GM23338 (cell line): Measurements from ENCODE around the gene ATXN7L2. TPM values are rescaled to one million over a fixed set of nuclear protein-coding genes. Genes with fewer than 3 reads are reported as not detected.

Source experiments
- ATAC-seq: fragments of 200-7000 bp; cut with Tn5 transposase; 3 replicates; pipeline ENCODE4 v1.9.1; 2020
- DNase-seq: peaks from one replicate; pipeline ENCODE4 v3.0.0-alpha.2; 2015; ENCODE audit warnings: low spot score
- H2AFZ ChIP-seq: fragments of 200-600 bp; sonication (generic); 2 replicates; pipeline ENCODE4 v1.8.0; 2016; ENCODE audit warnings: antibody characterized with exemption, mild to moderate bottlenecking, moderate library complexity
- H3F3A ChIP-seq: fragments of 200-600 bp; sonication (generic); replicated peaks from 2 replicates; pipeline ENCODE4 v1.8.0; 2017; ENCODE audit warnings: antibody characterized with exemption, mixed run types, low read depth
- H3K27ac ChIP-seq: fragments of 200-600 bp; sonication (generic); 2 replicates; pipeline ENCODE4 v1.6.1; 2016; ENCODE audit warnings: low read depth
- H3K27me3 ChIP-seq: fragments of 200-600 bp; sonication (generic); 2 replicates; pipeline ENCODE4 v1.8.0; 2016; ENCODE audit warnings: mild to moderate bottlenecking, mixed run types, moderate library complexity; ENCODE audit not compliant: insufficient read depth
- H3K36me3 ChIP-seq: fragments of 200-600 bp; sonication (generic); 2 replicates; pipeline ENCODE4 v1.8.0; 2016; ENCODE audit warnings: mild to moderate bottlenecking; ENCODE audit not compliant: insufficient read depth
- H3K4me1 ChIP-seq: fragments of 200-600 bp; sonication (generic); 2 replicates; pipeline ENCODE4 v1.8.0; 2016; ENCODE audit warnings: mild to moderate bottlenecking, moderate library complexity; ENCODE audit not compliant: insufficient read depth
- H3K4me2 ChIP-seq: fragments of 200-600 bp; sonication (generic); 2 replicates; pipeline ENCODE4 v1.7.1; 2017; ENCODE audit warnings: mixed run types
- H3K4me3 ChIP-seq: fragments of 200-600 bp; sonication (generic); 2 replicates; pipeline ENCODE4 v1.6.1; 2016; ENCODE audit warnings: mixed run types
- H3K79me2 ChIP-seq: fragments of 200-600 bp; sonication (generic); replicated peaks from 2 replicates; pipeline ENCODE4 v1.8.0; 2017; ENCODE audit warnings: mild to moderate bottlenecking; ENCODE audit not compliant: insufficient read depth
- H3K9me2 ChIP-seq: fragments of 200-600 bp; sonication (generic); 2 replicates; pipeline ENCODE4 v1.8.0; 2017; ENCODE audit not compliant: insufficient read depth
- H4K20me1 ChIP-seq: fragments of 200-600 bp; sonication (generic); replicated peaks from 2 replicates; pipeline ENCODE4 v1.8.0; 2017; ENCODE audit warnings: mild to moderate bottlenecking; ENCODE audit not compliant: insufficient read depth
- H3K27ac Mint-ChIP-seq: 2 replicates; pipeline ENCODE4 v1.8.0; 2020; ENCODE audit warnings: inconsistent platforms, mild to moderate bottlenecking, moderate library complexity, mixed read lengths
- H3K27me3 Mint-ChIP-seq: 3 replicates; pipeline ENCODE4 v1.8.0; 2022; ENCODE audit warnings: low read depth, mild to moderate bottlenecking, moderate library complexity, mixed read lengths, inconsistent platforms; ENCODE audit not compliant: insufficient read depth, poor library complexity
- H3K36me3 Mint-ChIP-seq: 3 replicates; pipeline ENCODE4 v1.8.0; 2021; ENCODE audit warnings: low read depth, mild to moderate bottlenecking, inconsistent platforms, moderate library complexity, mixed read lengths
- H3K4me1 Mint-ChIP-seq: 3 replicates; pipeline ENCODE4 v1.8.0; 2020; ENCODE audit warnings: mild to moderate bottlenecking, inconsistent platforms, mixed read lengths
- H3K4me3 Mint-ChIP-seq: 3 replicates; pipeline ENCODE4 v1.8.0; 2021; ENCODE audit warnings: moderate library complexity, mild to moderate bottlenecking, inconsistent platforms, mixed read lengths
- H3K9me3 Mint-ChIP-seq: 3 replicates; pipeline ENCODE4 v1.8.0; 2020; ENCODE audit warnings: moderate library complexity, mild to moderate bottlenecking, inconsistent platforms, mixed read lengths
- CREB1 ChIP-seq: fragments of 250-450 bp; sonication (Bioruptor Pico); IDR thresholded peaks from 2 replicates; pipeline ENCODE4 v1.5.0; 2020; ENCODE audit warnings: low read depth, mild to moderate bottlenecking, moderate library complexity
- EZH2 ChIP-seq: fragments of 200-600 bp; sonication (generic); IDR thresholded peaks from one replicate; pipeline ENCODE4 v1.8.0; 2017; ENCODE audit warnings: antibody characterized with exemption, mild to moderate bottlenecking, low read depth; ENCODE audit not compliant: unreplicated experiment
- EZH2phosphoT487 ChIP-seq: fragments of 200-600 bp; sonication (generic); IDR thresholded peaks from one replicate; pipeline ENCODE4 v1.8.1; 2018; ENCODE audit warnings: antibody characterized with exemption; ENCODE audit not compliant: unreplicated experiment
- JUNB ChIP-seq: IDR thresholded peaks from one replicate; pipeline ENCODE4 v1.6.1; 2016; ENCODE audit warnings: antibody characterized with exemption; ENCODE audit not compliant: unreplicated experiment
- NANOG ChIP-seq: IDR thresholded peaks from 2 replicates; pipeline ENCODE4 v1.6.1; 2016; ENCODE audit warnings: antibody characterized with exemption, borderline replicate concordance
- POLR2AphosphoS5 ChIP-seq: IDR thresholded peaks from 2 replicates; pipeline ENCODE4 v1.6.1; 2016; ENCODE audit warnings: antibody characterized with exemption, low read depth
- STAT1 ChIP-seq: IDR thresholded peaks from one replicate; pipeline ENCODE4 v1.6.1; 2016; ENCODE audit warnings: antibody characterized with exemption; ENCODE audit not compliant: unreplicated experiment
- ZNF331 ChIP-seq: fragments of 250-450 bp; sonication (Bioruptor Pico); IDR thresholded peaks from 2 replicates; pipeline ENCODE4 v1.5.0; 2020; ENCODE audit warnings: low read depth, mild to moderate bottlenecking, moderate library complexity
- polyA plus RNA-seq: library from polyadenylated mRNA; unstranded; fragments of >200 nt; fragmentation: Nextera tagmentation; extraction: Ambion mirVana; gene quantifications from 2 replicates; pipeline ENCODE4 v1.2.1, GENCODE V29; 2016
- total RNA-seq: library from RNA; depleted of rRNA; stranded (reverse); fragments of >200 nt; shearing (Covaris generic); gene quantifications from 2 replicates; pipeline ENCODE4 v1.2.3, GENCODE V29; 2014
- TF ChIP-seq, protein P1 (sequence below), 2 experiments: fragments of 200-600 bp in 1 of 2; sonication (generic) in 1 of 2; conservative IDR thresholded peaks; 2 replicates each; pipeline versions ENCODE4 v1.5.1 to v1.6.1; 2016 to 2017; ENCODE audit warnings: antibody characterized with exemption in 2 of 2, low read depth in 2 of 2, mild to moderate bottlenecking in 2 of 2, moderate library complexity in 1 of 2
- TF ChIP-seq, protein P2 (sequence below): IDR thresholded peaks from 2 replicates; pipeline ENCODE4 v1.6.1; 2016; ENCODE audit warnings: antibody characterized with exemption
- TF ChIP-seq, protein P3 (sequence below): fragments of 250-450 bp; sonication (Bioruptor Pico); IDR thresholded peaks from 2 replicates; pipeline ENCODE4 v1.5.0; 2020; ENCODE audit warnings: mild to moderate bottlenecking, moderate library complexity

The ATXN7L2 gene
- total and polyA plus RNA-seq, 2 experiments from 2014 or later, result 8.0 to 9.9 TPM

GRCh38 chr1:109454497-109455133 lies 29.1 kb upstream of the ATXN7L2 start:
- peaks cover 3% of the 10 kb centered on the region; the same call in 1 of the 3 replicates for H3K36me3 Mint-ChIP-seq
- peaks cover 35% of the 10 kb centered on the region for H3K9me3 Mint-ChIP-seq
- Histone ChIP-seq H2AFZ (no peak overlapping the region), H3K4me2 (no peak overlapping the region), H3K9me2 (no peaks in the 10 kb centered on the region), H3K27ac (no peak overlapping the region), H3K4me1 (no peaks in the 10 kb centered on the region), H3F3A (no peaks in the 10 kb centered on the region), H3K27me3 (no peaks in the 10 kb centered on the region), H3K4me3 (no peak overlapping the region), H4K20me1 (no peaks in the 10 kb centered on the region), H3K36me3 (peaks cover 6% of the 10 kb centered on the region; the same call in 1 of the 2 replicates), H3K79me2 (no peaks in the 10 kb centered on the region)
- ATAC-seq, result no peak
- no peaks in the 10 kb centered on the region for H3K4me1 Mint-ChIP-seq
- H3K4me3 Mint-ChIP-seq, result no peak overlapping the region
- H3K27me3 Mint-ChIP-seq, result peaks cover 1% of the 10 kb centered on the region
- TF ChIP-seq POLR2AphosphoS5 (no peak), ZNF331 (CRISPR knock-in tag) (no peak), JUNB (no peak)
- no peak overlapping the region for H3K27ac Mint-ChIP-seq
- no peak for DNase-seq

DNA sequence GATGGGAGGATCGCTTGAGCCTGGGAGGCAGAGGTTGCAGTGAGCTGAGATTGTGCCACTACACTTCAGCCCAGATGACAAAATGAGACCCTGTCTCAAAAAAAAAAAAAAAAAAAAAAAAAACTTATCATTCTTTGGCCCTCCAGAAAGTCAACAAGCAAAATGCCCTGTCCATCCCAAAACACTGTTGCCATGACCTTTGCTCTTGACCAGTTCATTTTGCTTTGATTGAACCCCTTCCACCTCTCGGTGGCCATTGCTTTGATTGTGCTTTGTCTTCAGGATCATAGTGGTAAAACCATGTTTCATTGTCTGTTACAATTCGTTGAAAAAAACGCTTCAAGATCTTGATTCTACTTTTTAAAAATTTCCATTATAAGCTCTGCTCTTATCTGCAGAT lies 25.9 kb upstream of the ATXN7L2 start:
- Histone ChIP-seq H2AFZ (no peak overlapping the region), H3K36me3 (peaks cover 6% of the 10 kb centered on the region; the same call in 1 of the 2 replicates), H3K4me1 (no peaks in the 10 kb centered on the region), H3K27ac (no peak overlapping the region), H3K4me2 (no peak overlapping the region), H4K20me1 (no peaks in the 10 kb centered on the region), H3K9me2 (no peaks in the 10 kb centered on the region), H3K27me3 (peaks cover 1% of the 10 kb centered on the region; the same call in 1 of the 2 replicates), H3K4me3 (no peak overlapping the region), H3K79me2 (no peaks in the 10 kb centered on the region), H3F3A (no peaks in the 10 kb centered on the region)
- DNase-seq (no peak), ATAC-seq (no peak)
- Mint-ChIP-seq H3K4me3 (no peak overlapping the region), H3K4me1 (no peaks in the 10 kb centered on the region), H3K27me3 (peaks cover 11% of the 10 kb centered on the region), H3K27ac (no peak overlapping the region), H3K9me3 (peaks cover 28% of the 10 kb centered on the region), H3K36me3 (peaks cover 3% of the 10 kb centered on the region; the same call in 1 of the 3 replicates)
- TF ChIP-seq EZH2 (no peak), JUNB (no peak), POLR2AphosphoS5 (no peak), EZH2phosphoT487 (no peak), NANOG (no peak), CREB1 (CRISPR knock-in tag) (no peak), STAT1 (no peak), ZNF331 (CRISPR knock-in tag) (no peak)
- TF ChIP-seq, protein P1, sequence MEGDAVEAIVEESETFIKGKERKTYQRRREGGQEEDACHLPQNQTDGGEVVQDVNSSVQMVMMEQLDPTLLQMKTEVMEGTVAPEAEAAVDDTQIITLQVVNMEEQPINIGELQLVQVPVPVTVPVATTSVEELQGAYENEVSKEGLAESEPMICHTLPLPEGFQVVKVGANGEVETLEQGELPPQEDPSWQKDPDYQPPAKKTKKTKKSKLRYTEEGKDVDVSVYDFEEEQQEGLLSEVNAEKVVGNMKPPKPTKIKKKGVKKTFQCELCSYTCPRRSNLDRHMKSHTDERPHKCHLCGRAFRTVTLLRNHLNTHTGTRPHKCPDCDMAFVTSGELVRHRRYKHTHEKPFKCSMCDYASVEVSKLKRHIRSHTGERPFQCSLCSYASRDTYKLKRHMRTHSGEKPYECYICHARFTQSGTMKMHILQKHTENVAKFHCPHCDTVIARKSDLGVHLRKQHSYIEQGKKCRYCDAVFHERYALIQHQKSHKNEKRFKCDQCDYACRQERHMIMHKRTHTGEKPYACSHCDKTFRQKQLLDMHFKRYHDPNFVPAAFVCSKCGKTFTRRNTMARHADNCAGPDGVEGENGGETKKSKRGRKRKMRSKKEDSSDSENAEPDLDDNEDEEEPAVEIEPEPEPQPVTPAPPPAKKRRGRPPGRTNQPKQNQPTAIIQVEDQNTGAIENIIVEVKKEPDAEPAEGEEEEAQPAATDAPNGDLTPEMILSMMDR (conservative IDR thresholded peaks at IDR 0.05; ENCODE audit: low read depth in 2 of 2), result no peak
- TF ChIP-seq, protein P2, sequence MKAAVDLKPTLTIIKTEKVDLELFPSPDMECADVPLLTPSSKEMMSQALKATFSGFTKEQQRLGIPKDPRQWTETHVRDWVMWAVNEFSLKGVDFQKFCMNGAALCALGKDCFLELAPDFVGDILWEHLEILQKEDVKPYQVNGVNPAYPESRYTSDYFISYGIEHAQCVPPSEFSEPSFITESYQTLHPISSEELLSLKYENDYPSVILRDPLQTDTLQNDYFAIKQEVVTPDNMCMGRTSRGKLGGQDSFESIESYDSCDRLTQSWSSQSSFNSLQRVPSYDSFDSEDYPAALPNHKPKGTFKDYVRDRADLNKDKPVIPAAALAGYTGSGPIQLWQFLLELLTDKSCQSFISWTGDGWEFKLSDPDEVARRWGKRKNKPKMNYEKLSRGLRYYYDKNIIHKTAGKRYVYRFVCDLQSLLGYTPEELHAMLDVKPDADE, result no peak
- TF ChIP-seq, protein P3, sequence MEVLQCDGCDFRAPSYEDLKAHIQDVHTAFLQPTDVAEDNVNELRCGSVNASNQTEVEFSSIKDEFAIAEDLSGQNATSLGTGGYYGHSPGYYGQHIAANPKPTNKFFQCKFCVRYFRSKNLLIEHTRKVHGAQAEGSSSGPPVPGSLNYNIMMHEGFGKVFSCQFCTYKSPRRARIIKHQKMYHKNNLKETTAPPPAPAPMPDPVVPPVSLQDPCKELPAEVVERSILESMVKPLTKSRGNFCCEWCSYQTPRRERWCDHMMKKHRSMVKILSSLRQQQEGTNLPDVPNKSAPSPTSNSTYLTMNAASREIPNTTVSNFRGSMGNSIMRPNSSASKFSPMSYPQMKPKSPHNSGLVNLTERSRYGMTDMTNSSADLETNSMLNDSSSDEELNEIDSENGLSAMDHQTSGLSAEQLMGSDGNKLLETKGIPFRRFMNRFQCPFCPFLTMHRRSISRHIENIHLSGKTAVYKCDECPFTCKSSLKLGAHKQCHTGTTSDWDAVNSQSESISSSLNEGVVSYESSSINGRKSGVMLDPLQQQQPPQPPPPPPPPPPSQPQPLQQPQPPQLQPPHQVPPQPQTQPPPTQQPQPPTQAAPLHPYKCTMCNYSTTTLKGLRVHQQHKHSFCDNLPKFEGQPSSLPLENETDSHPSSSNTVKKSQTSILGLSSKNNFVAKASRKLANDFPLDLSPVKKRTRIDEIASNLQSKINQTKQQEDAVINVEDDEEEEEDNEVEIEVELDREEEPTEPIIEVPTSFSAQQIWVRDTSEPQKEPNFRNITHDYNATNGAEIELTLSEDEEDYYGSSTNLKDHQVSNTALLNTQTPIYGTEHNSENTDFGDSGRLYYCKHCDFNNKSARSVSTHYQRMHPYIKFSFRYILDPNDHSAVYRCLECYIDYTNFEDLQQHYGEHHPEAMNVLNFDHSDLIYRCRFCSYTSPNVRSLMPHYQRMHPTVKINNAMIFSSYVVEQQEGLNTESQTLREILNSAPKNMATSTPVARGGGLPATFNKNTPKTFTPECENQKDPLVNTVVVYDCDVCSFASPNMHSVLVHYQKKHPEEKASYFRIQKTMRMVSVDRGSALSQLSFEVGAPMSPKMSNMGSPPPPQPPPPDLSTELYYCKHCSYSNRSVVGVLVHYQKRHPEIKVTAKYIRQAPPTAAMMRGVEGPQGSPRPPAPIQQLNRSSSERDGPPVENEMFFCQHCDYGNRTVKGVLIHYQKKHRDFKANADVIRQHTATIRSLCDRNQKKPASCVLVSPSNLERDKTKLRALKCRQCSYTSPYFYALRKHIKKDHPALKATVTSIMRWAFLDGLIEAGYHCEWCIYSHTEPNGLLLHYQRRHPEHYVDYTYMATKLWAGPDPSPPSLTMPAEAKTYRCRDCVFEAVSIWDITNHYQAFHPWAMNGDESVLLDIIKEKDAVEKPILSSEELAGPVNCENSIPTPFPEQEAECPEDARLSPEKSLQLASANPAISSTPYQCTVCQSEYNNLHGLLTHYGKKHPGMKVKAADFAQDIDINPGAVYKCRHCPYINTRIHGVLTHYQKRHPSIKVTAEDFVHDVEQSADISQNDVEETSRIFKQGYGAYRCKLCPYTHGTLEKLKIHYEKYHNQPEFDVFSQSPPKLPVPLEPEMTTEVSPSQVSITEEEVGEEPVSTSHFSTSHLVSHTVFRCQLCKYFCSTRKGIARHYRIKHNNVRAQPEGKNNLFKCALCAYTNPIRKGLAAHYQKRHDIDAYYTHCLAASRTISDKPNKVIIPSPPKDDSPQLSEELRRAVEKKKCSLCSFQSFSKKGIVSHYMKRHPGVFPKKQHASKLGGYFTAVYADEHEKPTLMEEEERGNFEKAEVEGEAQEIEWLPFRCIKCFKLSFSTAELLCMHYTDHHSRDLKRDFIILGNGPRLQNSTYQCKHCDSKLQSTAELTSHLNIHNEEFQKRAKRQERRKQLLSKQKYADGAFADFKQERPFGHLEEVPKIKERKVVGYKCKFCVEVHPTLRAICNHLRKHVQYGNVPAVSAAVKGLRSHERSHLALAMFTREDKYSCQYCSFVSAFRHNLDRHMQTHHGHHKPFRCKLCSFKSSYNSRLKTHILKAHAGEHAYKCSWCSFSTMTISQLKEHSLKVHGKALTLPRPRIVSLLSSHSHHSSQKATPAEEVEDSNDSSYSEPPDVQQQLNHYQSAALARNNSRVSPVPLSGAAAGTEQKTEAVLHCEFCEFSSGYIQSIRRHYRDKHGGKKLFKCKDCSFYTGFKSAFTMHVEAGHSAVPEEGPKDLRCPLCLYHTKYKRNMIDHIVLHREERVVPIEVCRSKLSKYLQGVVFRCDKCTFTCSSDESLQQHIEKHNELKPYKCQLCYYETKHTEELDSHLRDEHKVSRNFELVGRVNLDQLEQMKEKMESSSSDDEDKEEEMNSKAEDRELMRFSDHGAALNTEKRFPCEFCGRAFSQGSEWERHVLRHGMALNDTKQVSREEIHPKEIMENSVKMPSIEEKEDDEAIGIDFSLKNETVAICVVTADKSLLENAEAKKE (CRISPR knock-in tag), result no peak
